HCT116 (cell line): ENCODE results near the gene COL4A3. TPM values are rescaled to one million over a fixed set of nuclear protein-coding genes. Genes with fewer than 3 reads are reported as not detected.

Experiments used
- ATAC-seq: fragments of 200-7000 bp; cut with Tn5 transposase; 2 replicates; pipeline ENCODE4 v1.9.1; 2020; ENCODE audit warnings: mild to moderate bottlenecking, moderate library complexity
- BruUV-seq: library from RNA; stranded (reverse); fragments of 400-500 nt; replicated peaks from 2 replicates; lab custom pipeline; 2021; lab: Mats Ljungman, UMichigan
- CTCF ChIA-PET: fragments of 300-600 bp; sonication (Branson Sonifier 250); formaldehyde crosslinking; loops from one replicate; lab custom pipeline; 2021; ENCODE audit warnings: antibody characterized with exemption; lab: Charles Lee
- POLR2A ChIA-PET: fragments of 300-600, 350-600 bp; sonication (Branson Sonifier 250); formaldehyde crosslinking; loops from one replicate; lab custom pipeline; 2021; ENCODE audit warnings: antibody characterized with exemption; lab: Charles Lee
- RAD21 ChIA-PET, 2 experiments: fragments of 300-600 bp; sonication (Branson Sonifier 250); formaldehyde crosslinking; loops; one replicate each; lab custom pipeline; 2023; ENCODE audit warnings: low total read pairs in 2 of 2; ENCODE audit not compliant: uncharacterized antibody in 2 of 2, unreplicated experiment in 2 of 2, low non-redundant PET in 1 of 2; lab: Charles Lee
- DNase-seq: peaks from one replicate; pipeline ENCODE4 v3.0.0-alpha.2; 2010; ENCODE audit warnings: low read depth, low spot score
- H2AFZ ChIP-seq: fragments of 200-600 bp; shearing (Covaris generic), sonication (generic); 2 replicates; pipeline ENCODE4 v1.6.1; 2017; ENCODE audit warnings: low read depth, mixed run types, mixed read lengths, antibody characterized with exemption, low read length; ENCODE audit not compliant: poor library complexity, severe bottlenecking
- H3K27ac ChIP-seq: 2 replicates; pipeline ENCODE4 v1.5.1; 2012; ENCODE audit warnings: low read depth, low read length
- H3K27me3 ChIP-seq: fragments of 200-600 bp; sonication (generic); 2 replicates; pipeline ENCODE4 v1.6.1; 2016; ENCODE audit warnings: mixed run types, low read length, mixed read lengths; ENCODE audit not compliant: insufficient read depth
- H3K36me3 ChIP-seq, 2 experiments: fragments of 200-500 bp in 1 of 2; fragments of 200-600 bp in 1 of 2; sonication (Bioruptor generic) in 1 of 2; sonication (generic) in 1 of 2; 2 replicates each; pipeline versions ENCODE4 v1.5.1 to v1.6.1; 2014 to 2016; ENCODE audit warnings: low read length in 2 of 2, inconsistent platforms in 1 of 2, mixed read lengths in 1 of 2, mixed run types in 1 of 2; ENCODE audit not compliant: insufficient read depth in 2 of 2, control insufficient read depth in 1 of 2
- H3K4me1 ChIP-seq, 2 experiments: fragments of 200-600 bp in 1 of 2; sonication (generic) in 1 of 2; 2 replicates each; pipeline versions ENCODE4 v1.5.1 to v1.6.1; 2012 to 2017; ENCODE audit warnings: low read length in 2 of 2, inconsistent platforms in 1 of 2, mild to moderate bottlenecking in 1 of 2, mixed read lengths in 1 of 2, mixed run types in 1 of 2, moderate library complexity in 1 of 2; ENCODE audit not compliant: insufficient read depth in 2 of 2, control insufficient read depth in 1 of 2
- H3K4me2 ChIP-seq: fragments of 200-600 bp; sonication (generic); 2 replicates; pipeline ENCODE4 v1.6.1; 2017; ENCODE audit warnings: mixed run types, low read length, mixed read lengths
- H3K4me3 ChIP-seq, 2 experiments: fragments of 200-600 bp in 1 of 2; sonication (generic) in 1 of 2; replicated peaks in 1 of 2; 2 replicates each; pipeline ENCODE4 v1.5.1; 2011 to 2016; ENCODE audit warnings: low read length in 2 of 2, control low read depth in 1 of 2, low read depth in 1 of 2, mild to moderate bottlenecking in 1 of 2, mixed read lengths in 1 of 2, mixed run types in 1 of 2
- H3K79me2 ChIP-seq: fragments of 200-600 bp; sonication (generic); 2 replicates; pipeline ENCODE4 v1.6.1; 2017; ENCODE audit warnings: mild to moderate bottlenecking, mixed run types, low read length, moderate library complexity, mixed read lengths; ENCODE audit not compliant: insufficient read depth
- H3K9ac ChIP-seq: fragments of 200-600 bp; sonication (generic); 2 replicates; pipeline ENCODE4 v1.6.1; 2016; ENCODE audit warnings: low read length, mixed read lengths
- H3K9me2 ChIP-seq: fragments of 200-600 bp; sonication (generic), shearing (Covaris generic); 2 replicates; pipeline ENCODE4 v1.6.1; 2017; ENCODE audit warnings: mixed run types, mild to moderate bottlenecking, moderate library complexity; ENCODE audit not compliant: insufficient read depth
- H3K9me3 ChIP-seq, 2 experiments: fragments of 200-500 bp in 1 of 2; fragments of 200-600 bp in 1 of 2; sonication (Bioruptor generic) in 1 of 2; sonication (generic) in 1 of 2; 2 replicates each; pipeline ENCODE4 v1.6.1; 2014 to 2017; ENCODE audit warnings: low read length in 2 of 2, mixed read lengths in 2 of 2, inconsistent platforms in 1 of 2, low read depth in 1 of 2, mild to moderate bottlenecking in 1 of 2, mixed run types in 1 of 2, moderate library complexity in 1 of 2; ENCODE audit not compliant: control insufficient read depth in 1 of 2, insufficient read depth in 1 of 2
- H4K20me1 ChIP-seq: fragments of 200-600 bp; sonication (generic), shearing (Covaris generic); 2 replicates; pipeline ENCODE4 v1.6.1; 2017; ENCODE audit warnings: mixed run types, mild to moderate bottlenecking, moderate library complexity; ENCODE audit not compliant: insufficient read depth
- CBX3 ChIP-seq: IDR thresholded peaks from 2 replicates; pipeline ENCODE4 v1.6.1; 2012; ENCODE audit warnings: low read depth
- CEBPB ChIP-seq: IDR thresholded peaks from 2 replicates; pipeline ENCODE4 v1.6.1; 2012; ENCODE audit warnings: low read depth
- EZH2phosphoT487 ChIP-seq: fragments of 200-600 bp; IDR thresholded peaks from 2 replicates; pipeline ENCODE4 v1.6.1; 2018; ENCODE audit warnings: antibody characterized with exemption, borderline replicate concordance
- JUND ChIP-seq: IDR thresholded peaks from 2 replicates; pipeline ENCODE4 v1.6.1; 2012
- POLR2AphosphoS5 ChIP-seq: IDR thresholded peaks from 2 replicates; pipeline ENCODE4 v1.6.1; 2011; ENCODE audit warnings: mild to moderate bottlenecking, low read depth, low read length, moderate library complexity
- ZNF274 ChIP-seq: fragments of 200-500 bp; sonication (Bioruptor generic); IDR thresholded peaks from 2 replicates; pipeline ENCODE4 v1.6.1; 2014; ENCODE audit warnings: mild to moderate bottlenecking, low read depth, low read length, inconsistent platforms
- intact Hi-C: fragments of 100-400 bp; cut with micrococcal nuclease; formaldehyde crosslinking; loops from 2 replicates; pipeline ENCODE4 v1.10.0; 2022
- total RNA-seq: library from RNA; stranded (reverse); gene quantifications from one replicate; pipeline ENCODE4 v1.2.1, GENCODE V29; 2021; ENCODE audit not compliant: unreplicated experiment
- TF ChIP-seq, protein P1 (sequence below): IDR thresholded peaks from 2 replicates; pipeline ENCODE4 v1.6.1; 2012
- TF ChIP-seq, protein P2 (sequence below): IDR thresholded peaks from 2 replicates; pipeline ENCODE4 v1.6.1; 2011; ENCODE audit warnings: mild to moderate bottlenecking, low read length, moderate library complexity; ENCODE audit not compliant: insufficient replicate concordance; ENCODE audit errors: extremely low read depth
- TF ChIP-seq, protein P3 (sequence below), 3 experiments: fragments of 200-600 bp in 1 of 3; sonication (generic) in 1 of 3; IDR thresholded peaks in 2 of 3; conservative IDR thresholded peaks in 1 of 3; 2 replicates each; pipeline ENCODE4 v1.5.1; 2012 to 2017; ENCODE audit warnings: low read depth in 2 of 3, low read length in 2 of 3, antibody characterized with exemption in 1 of 3, borderline replicate concordance in 1 of 3, control low read depth in 1 of 3, mild to moderate bottlenecking in 1 of 3, mixed read lengths in 1 of 3, mixed run types in 1 of 3, moderate library complexity in 1 of 3; ENCODE audit not compliant: insufficient read depth in 1 of 3

Gene COL4A3
- total RNA-seq, 1 experiment from 2014 or later: 4.9 TPM

DNA sequence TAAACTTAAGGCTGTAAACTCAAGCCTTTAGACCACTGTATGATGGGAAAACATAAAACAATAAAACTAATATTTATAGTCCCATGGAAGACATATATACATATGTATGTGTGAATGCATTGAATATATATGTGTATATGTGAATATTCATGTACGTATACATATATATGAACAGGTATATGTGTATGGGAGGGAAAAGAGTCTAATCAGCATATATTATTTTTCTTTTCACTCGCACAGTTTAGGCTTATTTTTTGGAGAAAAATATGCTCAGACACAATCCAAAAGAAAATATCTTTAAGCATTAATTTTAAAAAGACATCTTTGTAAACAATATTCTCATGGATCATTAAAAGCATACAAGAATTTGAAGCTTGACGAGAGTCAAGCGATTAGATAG lies 23.1 kb upstream of the COL4A3 start:
- RAD21 ChIA-PET: no interaction called here
- no peaks in the 10 kb centered on the region for H4K20me1 ChIP-seq
- no peak overlapping the region for H3K9ac ChIP-seq
- no peaks in the 10 kb centered on the region for H3K27me3 ChIP-seq
- no peak overlapping the region for H3K27ac ChIP-seq
- no peaks in the 10 kb centered on the region for H3K9me3 ChIP-seq
- CTCF ChIA-PET: interaction anchor here (1.4 kb wide), 1 partner anchor 97 kb away, joined by 4 read pairs; no protein-coding TSS in a partner anchor
- no peaks in the 10 kb centered on the region for H3K4me1 ChIP-seq
- no peaks in the 10 kb centered on the region for H3K36me3 ChIP-seq
- POLR2A ChIA-PET: no interaction called here
- no peak for DNase-seq
- no peak for TF ChIP-seq CEBPB
- no peak for TF ChIP-seq ZNF274
- no peak for TF ChIP-seq EZH2phosphoT487
- TF ChIP-seq, protein P1, sequence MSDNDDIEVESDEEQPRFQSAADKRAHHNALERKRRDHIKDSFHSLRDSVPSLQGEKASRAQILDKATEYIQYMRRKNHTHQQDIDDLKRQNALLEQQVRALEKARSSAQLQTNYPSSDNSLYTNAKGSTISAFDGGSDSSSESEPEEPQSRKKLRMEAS: no peak
- TF ChIP-seq, protein P2, sequence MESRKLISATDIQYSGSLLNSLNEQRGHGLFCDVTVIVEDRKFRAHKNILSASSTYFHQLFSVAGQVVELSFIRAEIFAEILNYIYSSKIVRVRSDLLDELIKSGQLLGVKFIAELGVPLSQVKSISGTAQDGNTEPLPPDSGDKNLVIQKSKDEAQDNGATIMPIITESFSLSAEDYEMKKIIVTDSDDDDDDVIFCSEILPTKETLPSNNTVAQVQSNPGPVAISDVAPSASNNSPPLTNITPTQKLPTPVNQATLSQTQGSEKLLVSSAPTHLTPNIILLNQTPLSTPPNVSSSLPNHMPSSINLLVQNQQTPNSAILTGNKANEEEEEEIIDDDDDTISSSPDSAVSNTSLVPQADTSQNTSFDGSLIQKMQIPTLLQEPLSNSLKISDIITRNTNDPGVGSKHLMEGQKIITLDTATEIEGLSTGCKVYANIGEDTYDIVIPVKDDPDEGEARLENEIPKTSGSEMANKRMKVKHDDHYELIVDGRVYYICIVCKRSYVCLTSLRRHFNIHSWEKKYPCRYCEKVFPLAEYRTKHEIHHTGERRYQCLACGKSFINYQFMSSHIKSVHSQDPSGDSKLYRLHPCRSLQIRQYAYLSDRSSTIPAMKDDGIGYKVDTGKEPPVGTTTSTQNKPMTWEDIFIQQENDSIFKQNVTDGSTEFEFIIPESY: no peak
- TF ChIP-seq JUND: no peak
- TF ChIP-seq, protein P3, sequence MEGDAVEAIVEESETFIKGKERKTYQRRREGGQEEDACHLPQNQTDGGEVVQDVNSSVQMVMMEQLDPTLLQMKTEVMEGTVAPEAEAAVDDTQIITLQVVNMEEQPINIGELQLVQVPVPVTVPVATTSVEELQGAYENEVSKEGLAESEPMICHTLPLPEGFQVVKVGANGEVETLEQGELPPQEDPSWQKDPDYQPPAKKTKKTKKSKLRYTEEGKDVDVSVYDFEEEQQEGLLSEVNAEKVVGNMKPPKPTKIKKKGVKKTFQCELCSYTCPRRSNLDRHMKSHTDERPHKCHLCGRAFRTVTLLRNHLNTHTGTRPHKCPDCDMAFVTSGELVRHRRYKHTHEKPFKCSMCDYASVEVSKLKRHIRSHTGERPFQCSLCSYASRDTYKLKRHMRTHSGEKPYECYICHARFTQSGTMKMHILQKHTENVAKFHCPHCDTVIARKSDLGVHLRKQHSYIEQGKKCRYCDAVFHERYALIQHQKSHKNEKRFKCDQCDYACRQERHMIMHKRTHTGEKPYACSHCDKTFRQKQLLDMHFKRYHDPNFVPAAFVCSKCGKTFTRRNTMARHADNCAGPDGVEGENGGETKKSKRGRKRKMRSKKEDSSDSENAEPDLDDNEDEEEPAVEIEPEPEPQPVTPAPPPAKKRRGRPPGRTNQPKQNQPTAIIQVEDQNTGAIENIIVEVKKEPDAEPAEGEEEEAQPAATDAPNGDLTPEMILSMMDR (IDR thresholded peaks at IDR 0.05 in 2 of 3, conservative IDR thresholded peaks at IDR 0.05 in 1 of 3; ENCODE audit: borderline replicate concordance in 1 of 3, insufficient read depth in 1 of 3, low read depth in 2 of 3, low read length in 2 of 3): no peak
- no peak for TF ChIP-seq CBX3
- TF ChIP-seq POLR2AphosphoS5: no peak
- no peak overlapping the region for H3K4me2 ChIP-seq
- no TSS peak for BruUV-seq
- ATAC-seq: no peak
- no peaks in the 10 kb centered on the region for H3K79me2 ChIP-seq
- no peaks in the 10 kb centered on the region for H3K9me2 ChIP-seq
- no peak overlapping the region for H3K4me3 ChIP-seq
- intact Hi-C loops: no loop called here
- no peak overlapping the region for H2AFZ ChIP-seq
